Muscle of leg (tissue), 11 donors: Measurements from ENCODE around the gene BGN. TPM values are rescaled to one million over a fixed set of nuclear protein-coding genes. Genes with fewer than 3 reads are reported as not detected.

Experiments
- DNase-seq: peaks from one replicate; pipeline ENCODE4 v3.0.0; 2013
- H3K27ac ChIP-seq: one replicate; pipeline ENCODE4 v1.5.1; 2013; ENCODE audit warnings: mild to moderate bottlenecking, low read length, control low read depth
- H3K27me3 ChIP-seq: one replicate; pipeline ENCODE4 v1.6.1; 2013; ENCODE audit warnings: low read length; ENCODE audit not compliant: control insufficient read depth, insufficient read depth
- H3K36me3 ChIP-seq: one replicate; pipeline ENCODE4 v1.6.1; 2013; ENCODE audit warnings: low read length; ENCODE audit not compliant: control insufficient read depth, insufficient read depth
- H3K4me1 ChIP-seq: one replicate; pipeline ENCODE4 v1.6.1; 2013; ENCODE audit warnings: low read length; ENCODE audit not compliant: control insufficient read depth, insufficient read depth
- H3K4me3 ChIP-seq: one replicate; pipeline ENCODE4 v1.5.1; 2013; ENCODE audit warnings: low read length, control low read depth
- H3K9me3 ChIP-seq: replicated peaks from 2 replicates; pipeline ENCODE4 v1.6.1; 2013; ENCODE audit warnings: low read depth, low read length; ENCODE audit not compliant: control insufficient read depth
- WGBS: methylation state at CpG from one replicate; pipeline ENCODE4 v1.1.5; 2013; ENCODE audit warnings: missing lambda C conversion rate; ENCODE audit not compliant: insufficient coverage; 5-methylcytosine and 5-hydroxymethylcytosine counted together
- polyA plus RNA-seq, 8 donors: library from polyadenylated mRNA; unstranded; fragments of 120-200 nt; gene quantifications; one replicate each; pipeline versions ENCODE4 v1.2.1 to v1.2.3, GENCODE V29; 2013; ENCODE audit warnings: inconsistent platforms in 1 of 8, low replicate concordance in 1 of 8; ENCODE audit not compliant: insufficient read length in 8 of 8, insufficient read depth in 1 of 8
- total RNA-seq: library from RNA; stranded (reverse); fragments of 120-200 nt; gene quantifications from one replicate; pipeline ENCODE4 v1.2.4, GENCODE V29; 2013

BGN gene
- total and polyA plus RNA-seq, 9 donors = 39.7 to 238 (median 152) TPM

GRCh38 chrX:153491351-153491914 lies 3.3 kb upstream of the BGN start:
- 49% methylated on average over 7 of the region's 10 CpGs for WGBS
- Histone ChIP-seq H3K27me3 (peaks cover 5% of the 10 kb centered on the region), H3K36me3 (no peaks in the 10 kb centered on the region), H3K4me1 (peaks cover 83% of the 10 kb centered on the region), H3K4me3 (no peak overlapping the region), H3K27ac (peak overlapping the region; percentile 51), H3K9me3 (no peaks in the 10 kb centered on the region)
- peak; percentile 53 for DNase-seq

GRCh38 chrX:153491918-153492317 lies 2.9 kb upstream of the BGN start:
- Histone ChIP-seq H3K36me3 (no peaks in the 10 kb centered on the region), H3K4me1 (peaks cover 80% of the 10 kb centered on the region), H3K9me3 (no peaks in the 10 kb centered on the region), H3K27ac (peak overlapping the region; percentile 51), H3K4me3 (no peak overlapping the region), H3K27me3 (peaks cover 5% of the 10 kb centered on the region)
- 37% methylated on average over 8 of the region's 11 CpGs for WGBS
- no peak for DNase-seq

- WGBS = 74% methylated on average over 8 of the region's 12 CpGs
- no peaks in the 10 kb centered on the region for H3K9me3 ChIP-seq
- H3K27me3 ChIP-seq = peaks cover 5% of the 10 kb centered on the region
- DNase-seq = no peak
- H3K4me1 ChIP-seq = peaks cover 74% of the 10 kb centered on the region
- H3K36me3 ChIP-seq = no peaks in the 10 kb centered on the region
- no peak overlapping the region for H3K4me3 ChIP-seq
- H3K27ac ChIP-seq = no peak overlapping the region
Measured at GRCh38 chrX:153492543-153492942, 2.2 kb upstream of the BGN start.

- 90% methylated on average over 4 of the region's 11 CpGs for WGBS
Measured at GRCh38 chrX:153493085-153493484, 1.7 kb upstream of the BGN start.

GRCh38 chrX:153494061-153494460 lies 719 bp upstream of the BGN start:
- peak overlapping the region; percentile 60 for H3K27ac ChIP-seq
- 52% methylated on average over 8 of the region's 12 CpGs for WGBS
- H3K36me3 ChIP-seq = no peaks in the 10 kb centered on the region
- peaks cover 5% of the 10 kb centered on the region for H3K27me3 ChIP-seq
- H3K9me3 ChIP-seq = no peaks in the 10 kb centered on the region
- DNase-seq = no peak
- H3K4me3 ChIP-seq = peak overlapping the region; percentile 10
- peaks cover 67% of the 10 kb centered on the region for H3K4me1 ChIP-seq

More at GRCh38 chrX:153493085-153493484, 1.7 kb upstream of the BGN start:
- H3K27ac ChIP-seq = no peak overlapping the region
- H3K27me3 ChIP-seq = peaks cover 5% of the 10 kb centered on the region
- peaks cover 69% of the 10 kb centered on the region for H3K4me1 ChIP-seq
- H3K36me3 ChIP-seq = no peaks in the 10 kb centered on the region
- no peak overlapping the region for H3K4me3 ChIP-seq
- no peaks in the 10 kb centered on the region for H3K9me3 ChIP-seq
- no peak for DNase-seq

- Histone ChIP-seq H3K4me1 (peaks cover 67% of the 10 kb centered on the region), H3K27me3 (peaks cover 5% of the 10 kb centered on the region), H3K36me3 (no peaks in the 10 kb centered on the region), H3K4me3 (peak overlapping the region; percentile 52), H3K27ac (peak overlapping the region; percentile 72), H3K9me3 (no peaks in the 10 kb centered on the region)
- 26% methylated on average over 15 of the region's 17 CpGs for whole genome bisulfite sequencing
- no peak for DNase-seq
Measured at GRCh38 chrX:153495362-153495751, 577 bp downstream of the BGN start.

GRCh38 chrX:153495903-153496589 lies 1.3 kb downstream of the BGN start:
- Histone ChIP-seq H3K27me3 (peaks cover 5% of the 10 kb centered on the region), H3K27ac (peak overlapping the region; percentile 20), H3K4me3 (peak overlapping the region; percentile 52), H3K36me3 (no peaks in the 10 kb centered on the region), H3K9me3 (no peaks in the 10 kb centered on the region), H3K4me1 (peaks cover 61% of the 10 kb centered on the region)
- no peak for DNase-seq
- 79% methylated on average over 16 of the region's 18 CpGs for WGBS

GRCh38 chrX:153496590-153496959 lies 1.8 kb downstream of the BGN start:
- DNase-seq = no peak
- peak overlapping the region; percentile 52 for H3K4me3 ChIP-seq
- WGBS = no CpG with 5 or more reads among the region's 8 CpGs
- H3K36me3 ChIP-seq = no peaks in the 10 kb centered on the region
- no peaks in the 10 kb centered on the region for H3K9me3 ChIP-seq
- peaks cover 60% of the 10 kb centered on the region for H3K4me1 ChIP-seq
- H3K27ac ChIP-seq = no peak overlapping the region
- peaks cover 5% of the 10 kb centered on the region for H3K27me3 ChIP-seq

- peaks cover 48% of the 10 kb centered on the region for H3K4me1 ChIP-seq
- no peak overlapping the region for H3K4me3 ChIP-seq
- WGBS = 72% methylated on average over 4 of the region's 7 CpGs
Measured at GRCh38 chrX:153498453-153498852, 3.7 kb downstream of the BGN start.

GRCh38 chrX:153499341-153499740 lies 4.6 kb downstream of the BGN start:
- Histone ChIP-seq H3K9me3 (no peaks in the 10 kb centered on the region), H3K27me3 (peaks cover 5% of the 10 kb centered on the region), H3K27ac (peak overlapping the region; percentile 29), H3K4me1 (peaks cover 41% of the 10 kb centered on the region), H3K4me3 (no peak overlapping the region), H3K36me3 (no peaks in the 10 kb centered on the region)
- 65% methylated on average over 11 of the region's 15 CpGs for WGBS
- DNase-seq = peak; percentile 52

More at GRCh38 chrX:153498453-153498852, 3.7 kb downstream of the BGN start:
- no peak for DNase-seq
- Histone ChIP-seq H3K36me3 (no peaks in the 10 kb centered on the region), H3K9me3 (no peaks in the 10 kb centered on the region), H3K27me3 (peaks cover 5% of the 10 kb centered on the region), H3K27ac (no peak overlapping the region)
